Esophagus squamous epithelium (tissue), 5 donors: ENCODE results near the gene KCNJ12. TPM values are rescaled to one million over a fixed set of nuclear protein-coding genes. Genes with fewer than 3 reads are reported as not detected.

Source experiments
- DNase-seq: peaks from one replicate; lab custom pipeline; 2025; lab: John Stamatoyannopoulos, UW
- H3K27ac ChIP-seq, 4 donors: fragments of 200-600 bp; sonication (generic); one replicate each; pipeline ENCODE4 v1.5.1; 2016 to 2019; ENCODE audit warnings: mild to moderate bottlenecking in 1 of 4
- H3K27me3 ChIP-seq, 4 donors: fragments of 200-600 bp; sonication (generic); 1 replicate in 3 of 4; 2 replicates in 1 of 4; pipeline versions ENCODE4 v1.5.1 to v1.6.0; 2017 to 2021; ENCODE audit warnings: antibody characterized with exemption in 1 of 4
- H3K36me3 ChIP-seq, 3 donors: fragments of 200-600 bp; sonication (generic); one replicate each; pipeline ENCODE4 v1.5.1; 2016 to 2019
- H3K4me1 ChIP-seq, 3 donors: fragments of 200-600 bp; sonication (generic); one replicate each; pipeline ENCODE4 v1.5.1; 2017 to 2019
- H3K4me3 ChIP-seq, 4 donors: fragments of 200-600 bp; sonication (generic); 1 replicate in 3 of 4; 2 replicates in 1 of 4; pipeline ENCODE4 v1.5.1; 2016 to 2019; ENCODE audit warnings: mild to moderate bottlenecking in 2 of 4, moderate library complexity in 1 of 4
- H3K9me3 ChIP-seq, 3 donors: fragments of 200-600 bp; sonication (generic); one replicate each; pipeline ENCODE4 v1.5.1; 2016 to 2019
- POLR2A ChIP-seq, 4 donors: fragments of 450-650 bp; IDR thresholded peaks; one replicate each; pipeline ENCODE4 v1.6.1; 2017; ENCODE audit warnings: antibody characterized with exemption in 4 of 4, mild to moderate bottlenecking in 4 of 4, moderate library complexity in 3 of 4
- WGBS, 2 donors: methylation state at CpG; one replicate each; pipeline ENCODE4 v1.1.5; 2018; 5-methylcytosine and 5-hydroxymethylcytosine counted together
- intact Hi-C: fragments of 100-400 bp; cut with DNase I; formaldehyde crosslinking; loops from one replicate; pipeline ENCODE4 v1.15.0; 2022
- total RNA-seq, 4 donors: library from RNA; depleted of rRNA; stranded (reverse); fragments of >200 nt; gene quantifications; one replicate each; pipeline ENCODE4 v1.1.0, GENCODE V29; 2016
- TF ChIP-seq, protein P1 (sequence below), 6 experiments: fragments of 450-650 bp in 4 of 6; fragments of 200-600 bp in 2 of 6; sonication (generic) in 2 of 6; IDR thresholded peaks; one replicate each; pipeline ENCODE4 v1.5.1; 2016 to 2019; ENCODE audit warnings: antibody characterized with exemption in 6 of 6, mild to moderate bottlenecking in 4 of 6, moderate library complexity in 4 of 6
- donor health status: DM: yes; HTN: yes; CAD: no.

KCNJ12 gene
- total RNA-seq, 4 donors from 2014 or later, result 0.09 to 0.73 (median 0.38) TPM; not detected in 1

DNA sequence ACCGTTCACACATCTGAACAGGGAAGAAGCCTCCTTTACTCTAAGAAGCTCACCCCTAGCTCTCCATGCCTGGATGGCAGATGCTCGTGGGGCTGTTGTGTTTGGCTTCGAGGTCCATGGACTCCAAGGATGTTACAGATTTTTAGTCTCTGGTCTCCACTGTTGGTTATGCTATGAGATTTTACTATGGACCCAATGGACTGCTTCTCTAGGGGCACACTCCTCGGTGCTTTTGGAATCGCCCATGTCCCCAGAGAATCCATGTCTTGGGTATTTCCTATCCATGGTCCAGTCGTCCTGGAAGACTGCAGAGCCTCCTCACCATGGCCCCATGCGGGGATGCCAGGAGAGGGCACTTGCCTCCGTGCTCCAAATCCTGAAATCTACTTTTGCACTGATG, 83.4 kb downstream of the KCNJ12 start:
- WGBS, 2 donors, result 70% methylated on average over 7 to 8 of the region's 8 CpGs
- intact Hi-C loops, result loop anchor here (5.0 kb wide), 1 partner anchor 53 kb away; no protein-coding TSS in a partner anchor
- H3K9me3 ChIP-seq, result no peaks in the 10 kb centered on the region
- H3K4me3 ChIP-seq, result no peak overlapping the region
- peaks cover 0 to 31% (median 1%) of the 10 kb centered on the region in 4 donors for H3K27me3 ChIP-seq
- H3K27ac ChIP-seq, result no peak overlapping the region
- no peaks in the 10 kb centered on the region for H3K36me3 ChIP-seq
- no peak for DNase-seq
- peaks cover 5 to 27% (median 11%) of the 10 kb centered on the region in 3 donors for H3K4me1 ChIP-seq
- no peak for TF ChIP-seq POLR2A (IDR thresholded peaks at IDR 0.05)
- TF ChIP-seq, protein P1, sequence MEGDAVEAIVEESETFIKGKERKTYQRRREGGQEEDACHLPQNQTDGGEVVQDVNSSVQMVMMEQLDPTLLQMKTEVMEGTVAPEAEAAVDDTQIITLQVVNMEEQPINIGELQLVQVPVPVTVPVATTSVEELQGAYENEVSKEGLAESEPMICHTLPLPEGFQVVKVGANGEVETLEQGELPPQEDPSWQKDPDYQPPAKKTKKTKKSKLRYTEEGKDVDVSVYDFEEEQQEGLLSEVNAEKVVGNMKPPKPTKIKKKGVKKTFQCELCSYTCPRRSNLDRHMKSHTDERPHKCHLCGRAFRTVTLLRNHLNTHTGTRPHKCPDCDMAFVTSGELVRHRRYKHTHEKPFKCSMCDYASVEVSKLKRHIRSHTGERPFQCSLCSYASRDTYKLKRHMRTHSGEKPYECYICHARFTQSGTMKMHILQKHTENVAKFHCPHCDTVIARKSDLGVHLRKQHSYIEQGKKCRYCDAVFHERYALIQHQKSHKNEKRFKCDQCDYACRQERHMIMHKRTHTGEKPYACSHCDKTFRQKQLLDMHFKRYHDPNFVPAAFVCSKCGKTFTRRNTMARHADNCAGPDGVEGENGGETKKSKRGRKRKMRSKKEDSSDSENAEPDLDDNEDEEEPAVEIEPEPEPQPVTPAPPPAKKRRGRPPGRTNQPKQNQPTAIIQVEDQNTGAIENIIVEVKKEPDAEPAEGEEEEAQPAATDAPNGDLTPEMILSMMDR (IDR thresholded peaks at IDR 0.05), result no peak

DNA sequence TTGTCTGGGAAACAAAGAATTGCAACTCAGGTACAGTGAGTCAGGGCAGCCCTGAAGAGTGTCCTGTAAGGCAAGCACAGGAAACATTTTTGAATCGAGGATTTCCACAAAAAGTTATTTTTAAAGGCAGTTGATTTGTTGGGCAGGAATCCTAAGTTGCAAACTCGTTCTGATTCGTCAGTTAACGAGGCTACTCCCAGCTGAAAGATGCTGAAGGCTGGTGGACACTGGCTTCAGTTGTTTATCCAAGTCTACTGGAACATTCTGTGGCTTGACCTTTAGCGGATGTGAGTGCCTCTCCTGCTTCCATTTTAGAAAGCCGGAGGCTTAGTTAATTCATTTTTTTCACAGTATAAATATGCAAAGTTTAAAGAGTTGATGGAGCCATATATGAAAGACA, 84.2 kb downstream of the KCNJ12 start:
- TF ChIP-seq POLR2A (IDR thresholded peaks at IDR 0.05), result no peak
- TF ChIP-seq, protein P1 (IDR thresholded peaks at IDR 0.05), result no peak
- Histone ChIP-seq H3K4me1 (peaks cover 5 to 27% (median 11%) of the 10 kb centered on the region in 3 donors), H3K4me3 (no peak overlapping the region), H3K27ac (no peak overlapping the region), H3K27me3 (peaks cover 0 to 28% (median 1%) of the 10 kb centered on the region in 4 donors), H3K9me3 (no peaks in the 10 kb centered on the region), H3K36me3 (no peaks in the 10 kb centered on the region)
- DNase-seq, result no peak
- WGBS, 2 donors, result 42 to 48% methylated on average over 6 of the region's 6 CpGs
- intact Hi-C loops, result no loop called here

DNA sequence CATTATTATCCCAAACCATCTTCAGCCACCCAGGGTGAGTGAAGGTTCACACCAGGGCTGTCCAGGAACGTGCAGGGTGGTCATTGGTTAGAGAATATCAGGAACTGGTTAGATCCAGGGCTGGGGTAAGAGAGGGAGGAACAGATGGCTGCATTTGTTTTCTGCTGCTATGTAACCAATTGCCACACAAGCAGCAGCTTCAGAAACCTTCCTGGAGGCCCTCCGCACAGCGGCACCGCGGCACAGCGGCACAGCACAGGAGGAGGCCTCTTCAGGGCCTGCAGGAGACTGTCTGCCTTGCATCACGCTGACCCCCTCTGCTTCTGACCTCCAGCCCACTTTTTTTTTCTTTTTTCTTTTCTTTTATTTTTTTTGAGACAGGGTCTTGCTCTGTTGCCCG, 86.1 kb downstream of the KCNJ12 start:
- peaks cover 3 to 18% (median 3%) of the 10 kb centered on the region in 3 donors for H3K4me1 ChIP-seq
- no peaks in the 10 kb centered on the region for H3K36me3 ChIP-seq
- TF ChIP-seq, protein P1 (IDR thresholded peaks at IDR 0.05), result no peak
- no peak for TF ChIP-seq POLR2A (IDR thresholded peaks at IDR 0.05)
- peaks cover 0 to 28% (median 1%) of the 10 kb centered on the region in 4 donors for H3K27me3 ChIP-seq
- DNase-seq, result no peak
- no peak overlapping the region for H3K27ac ChIP-seq
- intact Hi-C loops, result no loop called here
- no peak overlapping the region for H3K4me3 ChIP-seq
- WGBS, 2 donors, result 87 to 93% methylated on average over 8 of the region's 8 CpGs
- H3K9me3 ChIP-seq, result no peaks in the 10 kb centered on the region

DNA sequence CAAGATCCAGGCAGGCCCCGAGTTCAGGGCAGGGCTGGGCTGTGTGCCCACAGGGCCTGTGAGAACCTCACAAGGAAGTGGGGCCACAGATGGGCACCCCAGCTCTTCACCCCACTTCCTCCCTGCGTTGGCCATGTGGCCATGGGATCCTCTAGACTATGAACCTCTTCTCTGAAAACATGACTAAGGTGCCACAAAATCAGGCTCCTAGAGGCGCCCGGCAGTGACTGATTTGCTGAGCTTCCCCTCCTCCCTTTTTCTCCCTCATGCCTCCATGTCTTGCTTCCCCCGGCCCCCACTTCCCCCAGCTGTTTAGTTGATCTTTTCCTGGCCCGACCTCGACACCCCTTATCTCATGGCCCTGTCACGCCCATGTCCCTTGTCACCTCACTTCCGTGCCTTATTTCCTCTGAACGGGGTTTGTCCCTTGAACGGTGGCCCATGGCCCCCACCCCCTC, 87.1 kb downstream of the KCNJ12 start:
- 48 to 50% methylated on average over 11 of the region's 11 CpGs for WGBS, 2 donors
- no peaks in the 10 kb centered on the region for H3K36me3 ChIP-seq
- H3K27me3 ChIP-seq, result peaks cover 0 to 26% (median 1%) of the 10 kb centered on the region in 4 donors
- intact Hi-C loops, result no loop called here
- no peak overlapping the region for H3K27ac ChIP-seq
- TF ChIP-seq, protein P1 (IDR thresholded peaks at IDR 0.05), result no peak
- TF ChIP-seq POLR2A (IDR thresholded peaks at IDR 0.05), result no peak
- H3K4me1 ChIP-seq, result peaks cover 0 to 13% (median 0%) of the 10 kb centered on the region in 3 donors
- no peaks in the 10 kb centered on the region for H3K9me3 ChIP-seq
- no peak overlapping the region for H3K4me3 ChIP-seq
- no peak for DNase-seq

DNA sequence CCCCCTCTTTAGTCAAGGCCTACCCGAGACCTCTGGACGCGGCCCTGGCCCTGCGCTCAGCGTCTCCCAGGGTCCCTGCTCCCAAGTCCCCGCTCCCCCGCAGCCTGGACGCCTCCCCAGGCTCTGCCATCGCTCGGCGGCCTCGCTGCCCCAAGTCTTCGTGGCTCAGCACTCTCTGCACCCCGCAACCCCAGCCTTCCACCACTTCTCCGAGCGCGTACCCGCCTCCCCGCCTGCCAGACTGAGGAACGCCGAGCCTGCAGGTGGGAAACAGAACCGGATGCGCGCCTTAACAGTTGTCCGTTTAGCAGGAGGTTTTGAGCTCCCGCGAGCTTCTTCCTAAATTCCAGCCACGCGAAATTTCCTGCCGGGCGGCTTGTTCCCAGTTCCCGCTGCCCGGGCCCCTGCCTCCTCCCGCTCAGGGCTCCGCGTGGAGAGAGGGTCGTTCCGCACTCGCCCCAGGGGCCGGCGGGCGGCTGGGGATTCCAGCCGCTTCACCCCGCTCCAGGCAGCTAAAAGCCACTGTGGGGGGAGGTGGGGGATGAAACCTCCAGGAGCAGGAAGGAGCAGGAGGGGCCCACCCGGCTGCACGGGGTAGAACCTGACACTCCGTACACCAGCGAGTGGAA, 87.7 kb downstream of the KCNJ12 start:
- Histone ChIP-seq H3K9me3 (no peaks in the 10 kb centered on the region), H3K4me3 (peak overlapping the region in 2 of 4 donors; percentile 20 to 32), H3K27me3 (peaks cover 0 to 22% (median 1%) of the 10 kb centered on the region in 4 donors), H3K27ac (no peak overlapping the region), H3K36me3 (no peaks in the 10 kb centered on the region), H3K4me1 (peaks cover 0 to 13% (median 0%) of the 10 kb centered on the region in 3 donors)
- WGBS, 2 donors, result 25 to 33% methylated on average over 21 to 23 of the region's 48 CpGs
- TF ChIP-seq, protein P1 (IDR thresholded peaks at IDR 0.05), result no peak
- no peak for TF ChIP-seq POLR2A (IDR thresholded peaks at IDR 0.05)
- no peak for DNase-seq
- intact Hi-C loops, result no loop called here
